ENCODE data around the gene ITGB4. TPM values are rescaled to one million over a fixed set of nuclear protein-coding genes. Genes with fewer than 3 reads are reported as not detected.
A peak's percentile ranks its signal among the peaks of the same experiment; 100 is the strongest.

ITGB4 gene
- total and polyA plus RNA-seq, 2 of the 13 experiments (the other 11 are each of a cell fraction or from before 2014, with no cell fraction given) = 6.9 to 14.5 TPM

DNA sequence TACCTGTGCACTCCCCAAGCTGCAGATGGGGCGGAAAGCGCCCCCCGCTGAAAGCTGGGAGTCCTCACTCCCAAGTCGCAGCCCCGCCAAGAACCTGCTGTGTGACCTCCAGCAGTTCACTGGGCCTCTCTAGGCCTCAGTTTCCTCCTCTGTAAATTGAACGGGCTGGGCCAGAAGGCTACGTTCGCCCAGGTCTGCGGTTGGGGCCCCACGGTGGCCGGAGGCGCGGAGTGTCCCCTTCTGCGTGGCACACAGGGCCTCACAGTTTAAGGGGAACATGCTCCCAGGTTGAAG, 43.1 kb downstream of the ITGB4 start (continued):
- TF ChIP-seq, protein P1, sequence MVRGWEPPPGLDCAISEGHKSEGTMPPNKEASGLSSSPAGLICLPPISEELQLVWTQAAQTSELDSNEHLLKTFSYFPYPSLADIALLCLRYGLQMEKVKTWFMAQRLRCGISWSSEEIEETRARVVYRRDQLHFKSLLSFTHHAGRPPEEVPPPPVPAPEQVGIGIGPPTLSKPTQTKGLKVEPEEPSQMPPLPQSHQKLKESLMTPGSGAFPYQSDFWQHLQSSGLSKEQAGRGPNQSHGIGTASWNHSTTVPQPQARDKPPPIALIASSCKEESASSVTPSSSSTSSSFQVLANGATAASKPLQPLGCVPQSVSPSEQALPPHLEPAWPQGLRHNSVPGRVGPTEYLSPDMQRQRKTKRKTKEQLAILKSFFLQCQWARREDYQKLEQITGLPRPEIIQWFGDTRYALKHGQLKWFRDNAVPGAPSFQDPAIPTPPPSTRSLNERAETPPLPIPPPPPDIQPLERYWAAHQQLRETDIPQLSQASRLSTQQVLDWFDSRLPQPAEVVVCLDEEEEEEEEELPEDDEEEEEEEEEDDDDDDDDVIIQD (CRISPR knock-in tag; IDR thresholded peaks at IDR 0.05; ENCODE audit: low read depth) = no peak
- TF ChIP-seq ZNF337 (CRISPR knock-in tag; IDR thresholded peaks at IDR 0.05; ENCODE audit: borderline replicate concordance, low read depth) = no peak
- TF ChIP-seq ZNF816 (CRISPR knock-in tag; IDR thresholded peaks at IDR 0.05; ENCODE audit: borderline replicate concordance) = no peak
- TF ChIP-seq MAZ (IDR thresholded peaks at IDR 0.05; ENCODE audit: borderline replicate concordance, low read depth, low read length) = no peak
- peak; percentile 61 for TF ChIP-seq MAZ (CRISPR knock-in tag; IDR thresholded peaks at IDR 0.05; ENCODE audit: low read depth)
- TF ChIP-seq ZNF768 (CRISPR knock-in tag; IDR thresholded peaks at IDR 0.05) = peak; percentile 90
- TF ChIP-seq PAF1 (CRISPR knock-in tag; IDR thresholded peaks at IDR 0.05) = peak; percentile 48; the same call in 1 of the 2 replicates
- TF ChIP-seq ZBTB7A (CRISPR knock-in tag; IDR thresholded peaks at IDR 0.05) = no peak
- TF ChIP-seq ZNF331 (CRISPR knock-in tag; IDR thresholded peaks at IDR 0.05) = peak; percentile 13; the same call in 1 of the 2 replicates
- TF ChIP-seq GMEB1 (CRISPR knock-in tag; IDR thresholded peaks at IDR 0.05; ENCODE audit: borderline replicate concordance) = no peak
- 0 out of 2 replicates have a peak, but pooled peaks have one; percentile 18 for TF ChIP-seq ZMYM3 (CRISPR knock-in tag; IDR thresholded peaks at IDR 0.05)
- peak; percentile 79; the same call in 1 of the 2 replicates for TF ChIP-seq ZNF746 (CRISPR knock-in tag; IDR thresholded peaks at IDR 0.05)
- TF ChIP-seq, protein P2, sequence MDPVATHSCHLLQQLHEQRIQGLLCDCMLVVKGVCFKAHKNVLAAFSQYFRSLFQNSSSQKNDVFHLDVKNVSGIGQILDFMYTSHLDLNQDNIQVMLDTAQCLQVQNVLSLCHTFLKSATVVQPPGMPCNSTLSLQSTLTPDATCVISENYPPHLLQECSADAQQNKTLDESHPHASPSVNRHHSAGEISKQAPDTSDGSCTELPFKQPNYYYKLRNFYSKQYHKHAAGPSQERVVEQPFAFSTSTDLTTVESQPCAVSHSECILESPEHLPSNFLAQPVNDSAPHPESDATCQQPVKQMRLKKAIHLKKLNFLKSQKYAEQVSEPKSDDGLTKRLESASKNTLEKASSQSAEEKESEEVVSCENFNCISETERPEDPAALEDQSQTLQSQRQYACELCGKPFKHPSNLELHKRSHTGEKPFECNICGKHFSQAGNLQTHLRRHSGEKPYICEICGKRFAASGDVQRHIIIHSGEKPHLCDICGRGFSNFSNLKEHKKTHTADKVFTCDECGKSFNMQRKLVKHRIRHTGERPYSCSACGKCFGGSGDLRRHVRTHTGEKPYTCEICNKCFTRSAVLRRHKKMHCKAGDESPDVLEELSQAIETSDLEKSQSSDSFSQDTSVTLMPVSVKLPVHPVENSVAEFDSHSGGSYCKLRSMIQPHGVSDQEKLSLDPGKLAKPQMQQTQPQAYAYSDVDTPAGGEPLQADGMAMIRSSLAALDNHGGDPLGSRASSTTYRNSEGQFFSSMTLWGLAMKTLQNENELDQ (CRISPR knock-in tag; IDR thresholded peaks at IDR 0.05; ENCODE audit: borderline replicate concordance) = no peak
- no peak for TF ChIP-seq ZBTB1 (CRISPR knock-in tag; IDR thresholded peaks at IDR 0.05; ENCODE audit: borderline replicate concordance)
- peak; percentile 81 for TF ChIP-seq ZFP90 (CRISPR knock-in tag; IDR thresholded peaks at IDR 0.05; ENCODE audit: borderline replicate concordance)
- no peak for TF ChIP-seq NFIB (CRISPR knock-in tag; IDR thresholded peaks at IDR 0.05; ENCODE audit: borderline replicate concordance)
- TF ChIP-seq ZNF512 (CRISPR knock-in tag; IDR thresholded peaks at IDR 0.05) = 0 out of 2 replicates have a peak, but pooled peaks have one; percentile 51
- peak; percentile 11; the same call in 1 of the 2 replicates for TF ChIP-seq ZFP37 (CRISPR knock-in tag; IDR thresholded peaks at IDR 0.05; ENCODE audit: borderline replicate concordance)
- no peak for TF ChIP-seq PREB (CRISPR knock-in tag; IDR thresholded peaks at IDR 0.05)
- TF ChIP-seq, protein P3, sequence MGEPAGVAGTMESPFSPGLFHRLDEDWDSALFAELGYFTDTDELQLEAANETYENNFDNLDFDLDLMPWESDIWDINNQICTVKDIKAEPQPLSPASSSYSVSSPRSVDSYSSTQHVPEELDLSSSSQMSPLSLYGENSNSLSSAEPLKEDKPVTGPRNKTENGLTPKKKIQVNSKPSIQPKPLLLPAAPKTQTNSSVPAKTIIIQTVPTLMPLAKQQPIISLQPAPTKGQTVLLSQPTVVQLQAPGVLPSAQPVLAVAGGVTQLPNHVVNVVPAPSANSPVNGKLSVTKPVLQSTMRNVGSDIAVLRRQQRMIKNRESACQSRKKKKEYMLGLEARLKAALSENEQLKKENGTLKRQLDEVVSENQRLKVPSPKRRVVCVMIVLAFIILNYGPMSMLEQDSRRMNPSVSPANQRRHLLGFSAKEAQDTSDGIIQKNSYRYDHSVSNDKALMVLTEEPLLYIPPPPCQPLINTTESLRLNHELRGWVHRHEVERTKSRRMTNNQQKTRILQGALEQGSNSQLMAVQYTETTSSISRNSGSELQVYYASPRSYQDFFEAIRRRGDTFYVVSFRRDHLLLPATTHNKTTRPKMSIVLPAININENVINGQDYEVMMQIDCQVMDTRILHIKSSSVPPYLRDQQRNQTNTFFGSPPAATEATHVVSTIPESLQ (CRISPR knock-in tag; conservative IDR thresholded peaks at IDR 0.05) = no peak
